IPS DF 19.7 (cell line): ENCODE measurements around the gene THSD7A.

Experiments
- DNase-seq: peaks from one replicate; pipeline ENCODE4 v3.0.0-alpha.2; 2013; ENCODE audit warnings: low read depth, low spot score

THSD7A gene

GRCh38 chr7:11831736-11832495, at the start of gene THSD7A:
Gene THSD7A (minus strand): TSS chr7:11832198. CDS start chr7:11831946, 252 bp downstream.
- no peak for DNase-seq

GRCh38 chr7:11881680-11882079, 49.7 kb upstream of the THSD7A start:
- no peak for DNase-seq

GRCh38 chr7:11875635-11876034, 43.6 kb upstream of the THSD7A start:
- DNase-seq = no peak

GRCh38 chr7:11865671-11866070, 33.7 kb upstream of the THSD7A start:
- no peak for DNase-seq

- DNase-seq = no peak
Measured at GRCh38 chr7:11858622-11859302, 26.8 kb upstream of the THSD7A start.

- no peak for DNase-seq
Measured at GRCh38 chr7:11858026-11858425, 26.0 kb upstream of the THSD7A start.

GRCh38 chr7:11848251-11848650, 16.3 kb upstream of the THSD7A start:
- DNase-seq = no peak

- no peak for DNase-seq
Measured at GRCh38 chr7:11847336-11847735, 15.3 kb upstream of the THSD7A start.

- DNase-seq = no peak
Measured at GRCh38 chr7:11846361-11846955, 14.5 kb upstream of the THSD7A start.

GRCh38 chr7:11843113-11843765, 11.2 kb upstream of the THSD7A start:
- no peak for DNase-seq

- no peak for DNase-seq
Measured at GRCh38 chr7:11841657-11842056, 9.7 kb upstream of the THSD7A start.

- DNase-seq = no peak
Measured at GRCh38 chr7:11835260-11835659, 3.3 kb upstream of the THSD7A start.

GRCh38 chr7:11833431-11833830, 1.4 kb upstream of the THSD7A start:
- DNase-seq = no peak

- DNase-seq = no peak
Measured at GRCh38 chr7:11831156-11831735, 752 bp downstream of the THSD7A start.

- no peak for DNase-seq
Measured at GRCh38 chr7:11830582-11831155, 1.3 kb downstream of the THSD7A start.

GRCh38 chr7:11829954-11830353, 2.0 kb downstream of the THSD7A start:
- DNase-seq = no peak

- no peak for DNase-seq
Measured at GRCh38 chr7:11819947-11820346, 12.1 kb downstream of the THSD7A start.

- no peak for DNase-seq
Measured at GRCh38 chr7:11819271-11819670, 12.7 kb downstream of the THSD7A start.

- no peak for DNase-seq
Measured at GRCh38 chr7:11818281-11818680, 13.7 kb downstream of the THSD7A start.

- no peak for DNase-seq
Measured at GRCh38 chr7:11817111-11817740, 14.8 kb downstream of the THSD7A start.

GRCh38 chr7:11811709-11812108, 20.3 kb downstream of the THSD7A start:
- DNase-seq = no peak
